ENCODE measurements around the gene CYB561A3.

Gene CYB561A3

DNA sequence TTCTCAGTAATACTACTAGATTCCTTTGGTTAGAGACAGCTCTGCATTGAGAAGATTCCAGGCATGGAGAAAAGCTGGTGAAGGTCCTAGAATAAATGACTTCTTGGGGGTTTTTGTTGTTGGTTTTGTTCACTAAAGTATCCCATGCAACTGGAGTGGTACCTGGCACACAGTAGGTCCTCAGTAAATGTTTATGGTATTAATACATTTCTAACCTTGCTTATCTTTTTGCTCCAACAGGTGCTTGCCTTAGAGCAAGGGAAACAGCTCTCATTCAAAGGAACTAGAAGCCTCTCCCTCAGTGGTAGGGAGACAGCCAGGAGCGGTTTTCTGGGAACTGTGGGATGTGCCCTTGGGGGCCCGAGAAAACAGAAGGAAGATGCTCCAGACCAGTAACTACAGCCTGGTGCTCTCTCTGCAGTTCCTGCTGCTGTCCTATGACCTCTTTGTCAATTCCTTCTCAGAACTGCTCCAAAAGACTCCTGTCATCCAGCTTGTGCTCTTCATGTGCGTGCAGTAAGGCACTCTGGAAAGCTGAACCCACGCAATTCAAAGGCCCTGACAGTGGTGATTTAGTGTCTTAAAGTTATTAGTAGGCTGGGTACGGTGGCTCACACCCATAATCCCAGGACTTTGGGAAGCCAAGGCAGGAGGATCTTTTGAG, 2.5 kb upstream of the CYB561A3 start:
- peak overlapping the region; percentile 97 to 100 (median 99) for H3K4me3 Mint-ChIP-seq
- no peaks in the 10 kb centered on the region for H3K9me3 Mint-ChIP-seq
- peak overlapping the region in 2 of 3 experiments; percentile 69 to 97 for H3K27ac Mint-ChIP-seq
- H3K36me3 Mint-ChIP-seq (ENCODE audit: low read depth), result peaks cover 41% of the 10 kb centered on the region
- H3K4me1 Mint-ChIP-seq, result peaks cover 40% of the 10 kb centered on the region
- TF ChIP-seq CTCF (IDR thresholded peaks at IDR 0.05; ENCODE audit: unreplicated experiment in 3 of 3), result no peak
- no peaks in the 10 kb centered on the region for H3K27me3 Mint-ChIP-seq (ENCODE audit: low read depth)

DNA sequence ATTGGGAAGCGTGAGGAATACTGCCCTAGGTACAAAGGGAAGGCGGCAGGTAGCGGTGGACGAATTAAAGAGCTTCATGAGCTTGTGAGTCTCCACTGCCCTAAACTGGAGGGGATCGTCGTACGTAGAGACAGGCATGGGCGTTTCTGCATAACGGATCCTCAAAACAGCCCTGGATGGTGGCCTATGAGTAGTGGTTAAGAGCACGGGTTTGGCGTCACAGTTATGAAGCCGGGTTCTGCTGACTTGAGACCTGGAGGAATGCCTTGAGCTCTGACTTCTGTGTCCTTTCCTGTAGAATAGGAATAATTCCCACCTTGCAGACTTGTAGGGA, 827 bp upstream of the CYB561A3 start:
- TF ChIP-seq CTCF (IDR thresholded peaks at IDR 0.05; ENCODE audit: unreplicated experiment in 3 of 3), result no peak

GRCh38 chr11:61361237-61361740, 393 bp downstream of the CYB561A3 start:
- Mint-ChIP-seq H3K27ac (peak overlapping the region; percentile 93 to 97 (median 94)), H3K4me1 (peaks cover 32% of the 10 kb centered on the region), H3K9me3 (no peaks in the 10 kb centered on the region), H3K4me3 (peak overlapping the region; percentile 97 to 100 (median 99)), H3K27me3 (ENCODE audit: low read depth) (no peaks in the 10 kb centered on the region), H3K36me3 (ENCODE audit: low read depth) (peaks cover 16% of the 10 kb centered on the region)
- TF ChIP-seq CTCF (IDR thresholded peaks at IDR 0.05; ENCODE audit: unreplicated experiment in 3 of 3), result no peak

More for the DNA sequence above, 827 bp upstream of the CYB561A3 start:
- H3K36me3 Mint-ChIP-seq (ENCODE audit: low read depth), result peaks cover 28% of the 10 kb centered on the region
- no peaks in the 10 kb centered on the region for H3K9me3 Mint-ChIP-seq
- no peaks in the 10 kb centered on the region for H3K27me3 Mint-ChIP-seq (ENCODE audit: low read depth)
- peaks cover 32% of the 10 kb centered on the region for H3K4me1 Mint-ChIP-seq
- peak overlapping the region; percentile 97 to 100 (median 99) for H3K4me3 Mint-ChIP-seq
- H3K27ac Mint-ChIP-seq, result peak overlapping the region; percentile 93 to 97 (median 94)

DNA sequence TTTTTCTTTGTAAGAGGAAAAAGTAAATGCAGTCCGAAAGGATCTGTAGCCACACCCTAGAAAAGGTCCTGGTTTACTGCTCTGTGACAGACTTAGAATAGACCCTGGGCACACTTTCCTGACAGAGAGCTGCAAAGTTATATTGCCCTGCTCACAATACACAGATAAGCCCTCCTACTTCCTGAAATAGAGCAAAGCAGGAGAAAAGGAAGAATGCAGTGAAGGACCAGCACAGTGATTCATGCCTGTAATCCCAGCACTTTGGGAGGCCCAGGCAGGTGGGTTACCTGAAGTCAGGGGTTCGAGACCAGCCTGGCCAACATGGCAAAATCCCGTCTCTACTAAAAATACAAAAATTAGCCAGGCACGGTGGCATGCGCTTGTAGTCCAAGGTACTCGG, 2.2 kb downstream of the CYB561A3 start:
- Mint-ChIP-seq H3K36me3 (ENCODE audit: low read depth) (peaks cover 11% of the 10 kb centered on the region), H3K4me3 (peak overlapping the region; percentile 97 to 100 (median 99)), H3K4me1 (peaks cover 32% of the 10 kb centered on the region), H3K27ac (peak overlapping the region in 1 of 3 experiments; percentile 59), H3K9me3 (no peaks in the 10 kb centered on the region), H3K27me3 (ENCODE audit: low read depth) (no peaks in the 10 kb centered on the region)
- TF ChIP-seq CTCF (IDR thresholded peaks at IDR 0.05; ENCODE audit: unreplicated experiment in 3 of 3), result no peak

GRCh38 chr11:61358566-61358965, 3.1 kb downstream of the CYB561A3 start:
- Mint-ChIP-seq H3K27me3 (ENCODE audit: low read depth) (no peaks in the 10 kb centered on the region), H3K9me3 (no peaks in the 10 kb centered on the region), H3K27ac (no peak overlapping the region), H3K4me1 (peaks cover 27% of the 10 kb centered on the region), H3K36me3 (ENCODE audit: low read depth) (peaks cover 6% of the 10 kb centered on the region), H3K4me3 (peak overlapping the region in 1 of 3 experiments; percentile 30)
- no peak for TF ChIP-seq CTCF (IDR thresholded peaks at IDR 0.05; ENCODE audit: unreplicated experiment in 3 of 3)

DNA sequence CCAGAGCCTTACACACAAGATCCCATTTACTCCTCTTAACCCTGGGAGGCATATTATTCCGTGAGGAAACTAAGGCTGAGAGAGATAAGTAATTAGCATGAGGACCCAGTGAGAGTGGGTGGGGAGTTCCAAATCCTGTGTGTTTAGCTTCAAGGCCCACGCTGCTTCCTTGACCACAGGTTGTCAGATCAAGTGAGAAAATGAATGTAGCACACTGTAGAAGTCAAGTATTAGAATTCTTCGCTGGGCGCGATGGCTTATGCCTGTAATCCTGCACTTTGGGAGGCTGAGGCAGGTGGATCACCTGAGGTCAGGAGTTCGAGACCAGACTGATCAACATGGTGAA, 3.8 kb downstream of the CYB561A3 start:
- H3K36me3 Mint-ChIP-seq (ENCODE audit: low read depth), result peaks cover 10% of the 10 kb centered on the region
- peaks cover 20% of the 10 kb centered on the region for H3K4me1 Mint-ChIP-seq
- no peak for TF ChIP-seq CTCF (IDR thresholded peaks at IDR 0.05; ENCODE audit: unreplicated experiment in 3 of 3)
- no peaks in the 10 kb centered on the region for H3K9me3 Mint-ChIP-seq
- H3K27ac Mint-ChIP-seq, result peak overlapping the region in 1 of 3 experiments; percentile 38
- H3K27me3 Mint-ChIP-seq (ENCODE audit: low read depth), result no peaks in the 10 kb centered on the region
- peak overlapping the region; percentile 39 to 72 (median 51) for H3K4me3 Mint-ChIP-seq
